ENCODE results near the gene CMC2. TPM values are rescaled to one million over a fixed set of nuclear protein-coding genes. Genes with fewer than 3 reads are reported as not detected.
A peak's percentile ranks its signal among the peaks of the same experiment; 100 is the strongest.

The CMC2 gene
- total and polyA plus RNA-seq, 2 of the 8 experiments (the other 6 are each of a cell fraction or from before 2014, with no cell fraction given): 66.6 to 116 TPM

- TF ChIP-seq SIX5 (IDR thresholded peaks at IDR 0.05; ENCODE audit: low read depth, low read length): peak; percentile 30; the same call in 1 of the 2 replicates
- peak; percentile 71 for TF ChIP-seq TBP (IDR thresholded peaks at IDR 0.05; ENCODE audit: low read depth, low read length)
- peak; percentile 93 for TF ChIP-seq USF2 (IDR thresholded peaks at IDR 0.05; ENCODE audit: low read length)
- TF ChIP-seq MAX (IDR thresholded peaks at IDR 0.05): peak; percentile 28; the same call in 1 of the 2 replicates
- peak; percentile 68; the same call in 1 of the 2 replicates for TF ChIP-seq SP1 (IDR thresholded peaks at IDR 0.05; ENCODE audit: low read depth, low read length)
- TF ChIP-seq ZNF274 (IDR thresholded peaks at IDR 0.05; ENCODE audit: borderline replicate concordance, extremely low read depth, low read length): no peak
- TF ChIP-seq SAP30 (IDR thresholded peaks at IDR 0.05; ENCODE audit: insufficient read depth, insufficient replicate concordance, low read length): no peak
- peak; percentile 48; the same call in 1 of the 2 replicates for TF ChIP-seq BRCA1 (IDR thresholded peaks at IDR 0.05; ENCODE audit: low read depth, low read length)
- TF ChIP-seq ATF3 (IDR thresholded peaks at IDR 0.05; ENCODE audit: insufficient read depth, low read depth, low read length): peak; percentile 60; the same call in 1 of the 2 replicates
- TF ChIP-seq NRF1 (IDR thresholded peaks at IDR 0.05; ENCODE audit: low read depth, low read length): peak; percentile 78
- peak; percentile 32; the same call in 1 of the 2 replicates for TF ChIP-seq RFX5 (IDR thresholded peaks at IDR 0.05; ENCODE audit: borderline replicate concordance, low read depth, low read length)
- TF ChIP-seq JUND (IDR thresholded peaks at IDR 0.05; ENCODE audit: low read length): peak; percentile 96
- no peak for TF ChIP-seq SUZ12 (IDR thresholded peaks at IDR 0.05; ENCODE audit: low read length)
- TF ChIP-seq RXRA (IDR thresholded peaks at IDR 0.05; ENCODE audit: insufficient read depth, low read depth, low read length): no peak
- no peak for TF ChIP-seq RNF2 (IDR thresholded peaks at IDR 0.05; ENCODE audit: borderline replicate concordance, low read depth, low read length, missing control alignments, poor library complexity, severe bottlenecking)
- TF ChIP-seq EP300 (IDR thresholded peaks at IDR 0.05; ENCODE audit: borderline replicate concordance in 1 of 2, low read depth in 2 of 2, low read length in 2 of 2): peak in 1 of 2 experiments; percentile 99; a peak in 2 of 3 replicates
- TF ChIP-seq POLR2AphosphoS5 (IDR thresholded peaks at IDR 0.05; ENCODE audit: low read depth, low read length): peak; percentile 91
- TF ChIP-seq CEBPB (IDR thresholded peaks at IDR 0.05; ENCODE audit: low read depth, low read length): 0 out of 2 replicates have a peak, but pooled peaks have one; percentile 18
- peak; percentile 89 for TF ChIP-seq E2F6 (IDR thresholded peaks at IDR 0.05)
These were observed at the start of gene CMC2, which contains the start of gene CENPN (continued) for GRCh38 chr16:81006813-81007695.
